ENCODE results near the gene HIVEP2.

HIVEP2 gene

DNA sequence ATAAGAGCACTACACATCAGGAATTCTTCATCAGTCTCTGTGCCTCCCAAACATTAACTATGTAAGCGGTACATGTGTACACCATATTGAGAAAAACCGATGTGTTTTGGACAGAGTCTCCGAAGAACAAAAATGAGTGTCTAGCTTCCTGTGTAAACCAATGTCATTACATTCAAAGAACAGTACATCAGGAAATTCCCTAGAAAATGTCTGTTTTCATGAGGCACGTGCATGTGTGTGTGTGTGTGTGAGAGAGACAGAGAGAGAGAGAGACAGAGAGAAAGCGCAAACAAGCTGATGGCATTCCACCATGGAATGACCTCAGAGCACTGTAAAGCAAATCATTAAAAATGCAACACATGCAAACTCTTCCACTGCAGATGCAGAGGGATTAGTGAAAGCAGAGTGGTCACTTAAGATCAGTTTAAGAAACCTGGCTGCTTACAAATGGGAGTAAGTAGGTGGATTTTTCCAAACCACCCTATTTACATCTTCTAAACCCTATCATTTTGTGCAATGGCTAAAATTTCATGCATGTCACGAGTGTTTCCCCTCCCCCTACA lies 133.9 kb downstream of the HIVEP2 start:
- DNase-seq: no peak

DNA sequence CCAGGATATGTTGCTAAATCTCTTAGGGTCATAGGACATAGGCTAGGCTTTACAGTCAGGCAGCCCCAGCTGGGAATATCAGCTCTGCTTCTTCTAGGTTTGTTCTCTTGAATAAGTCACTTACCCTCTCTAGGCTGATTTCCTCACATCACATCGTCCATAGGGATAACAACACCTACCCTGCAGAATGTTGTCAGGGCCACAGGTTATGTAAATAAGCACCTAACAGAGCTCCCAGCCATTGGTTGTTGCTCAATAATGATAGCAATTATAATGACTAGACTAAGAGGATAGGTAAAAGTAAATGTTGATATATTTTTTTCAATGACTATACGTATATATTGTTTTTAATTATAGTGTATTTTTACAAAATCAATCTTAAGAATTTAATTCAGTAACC lies 135.0 kb downstream of the HIVEP2 start:
- DNase-seq: no peak

DNA sequence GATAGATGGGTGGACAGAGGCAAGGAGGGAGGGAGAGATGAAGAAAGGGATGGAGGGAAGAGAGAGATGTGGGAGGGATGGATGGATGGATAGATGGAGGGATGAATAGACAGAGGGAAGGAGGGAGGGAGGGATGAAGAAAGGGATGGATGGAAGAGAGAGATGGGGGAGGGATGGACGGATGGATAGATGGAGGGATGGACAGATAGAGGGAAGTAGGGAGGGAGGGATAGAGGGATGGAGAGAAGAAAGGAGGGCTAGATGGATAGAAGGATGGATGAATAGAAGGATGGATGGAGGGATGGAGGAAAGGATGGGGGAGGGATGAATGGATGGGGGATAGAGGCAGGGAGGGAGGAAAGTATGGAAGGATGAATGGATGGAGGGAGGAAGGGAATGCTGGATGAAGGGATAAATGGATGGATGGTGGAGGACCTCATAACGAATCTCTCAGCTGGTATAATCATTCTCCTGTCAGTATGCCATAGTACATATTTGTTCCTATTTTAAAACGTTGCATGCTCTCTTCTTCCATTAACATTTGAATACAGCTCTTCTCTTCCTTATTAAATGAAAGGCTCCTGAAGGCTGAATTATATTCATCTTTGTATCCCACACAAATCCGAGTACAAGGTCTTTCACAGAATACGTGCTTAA lies 136.4 kb downstream of the HIVEP2 start:
- no peak for DNase-seq

DNA sequence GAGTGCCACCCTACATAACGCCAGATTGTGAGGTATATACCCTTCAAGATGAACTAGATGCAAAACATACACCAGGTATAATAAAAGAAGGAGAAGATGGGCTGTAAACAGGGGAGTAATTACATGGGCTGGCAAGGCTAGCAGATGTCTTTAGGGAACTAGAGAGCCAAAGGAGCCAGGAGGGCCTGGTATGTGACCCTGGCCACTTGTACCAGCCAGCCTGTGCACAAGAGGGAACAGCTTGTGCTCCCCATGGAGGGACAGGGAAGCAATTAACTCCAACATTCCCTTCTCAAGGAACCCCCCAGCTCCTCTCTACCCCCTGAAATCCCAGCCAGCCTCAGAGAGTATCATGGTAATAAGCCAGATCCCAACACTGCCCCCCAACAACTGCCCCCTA lies 139.9 kb downstream of the HIVEP2 start:
- DNase-seq: no peak

DNA sequence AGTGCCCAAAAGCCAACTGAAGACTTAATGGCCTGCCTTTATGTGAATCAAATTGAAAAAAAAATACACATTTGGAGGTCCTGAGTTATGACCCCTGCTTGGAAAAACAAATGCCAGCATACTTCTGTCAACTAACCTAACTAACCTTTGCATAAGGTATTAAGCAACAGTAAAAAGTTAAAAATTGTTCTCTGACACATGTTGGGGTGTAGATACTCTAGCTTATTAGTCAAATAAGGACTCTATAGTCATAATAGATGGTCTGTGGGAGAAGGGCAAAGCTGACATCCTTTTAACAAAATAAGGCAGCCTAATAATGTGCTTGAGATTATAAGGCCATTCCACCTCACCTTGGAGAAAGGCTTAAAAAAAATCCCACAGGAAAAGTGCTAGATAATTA lies 140.5 kb downstream of the HIVEP2 start:
- no peak for DNase-seq

DNA sequence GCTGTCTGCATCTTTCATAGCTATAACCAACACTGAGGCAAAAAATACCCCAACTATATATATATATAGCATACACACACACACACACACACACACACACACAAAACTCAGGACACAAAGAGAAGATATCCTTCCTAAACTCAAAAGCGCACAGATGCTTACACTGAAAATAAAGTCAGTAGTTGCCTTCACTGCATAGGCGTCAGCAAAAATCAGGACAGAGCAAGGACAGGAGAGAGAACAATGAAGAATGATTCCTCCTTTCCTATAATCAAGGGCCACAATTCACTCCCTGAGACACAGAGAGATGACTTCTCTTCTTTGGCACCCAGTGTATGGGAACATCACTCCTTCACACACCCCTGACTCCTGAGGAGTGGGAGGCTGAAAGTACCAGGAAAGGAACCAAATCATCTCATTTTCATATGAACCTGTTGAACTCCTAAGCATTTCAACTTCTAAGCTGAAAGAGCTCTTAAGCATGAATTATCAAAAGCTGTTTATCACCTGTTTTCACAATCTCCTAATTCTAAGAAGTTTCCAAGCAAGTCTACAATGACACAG lies 141.4 kb downstream of the HIVEP2 start:
- no peak for DNase-seq

DNA sequence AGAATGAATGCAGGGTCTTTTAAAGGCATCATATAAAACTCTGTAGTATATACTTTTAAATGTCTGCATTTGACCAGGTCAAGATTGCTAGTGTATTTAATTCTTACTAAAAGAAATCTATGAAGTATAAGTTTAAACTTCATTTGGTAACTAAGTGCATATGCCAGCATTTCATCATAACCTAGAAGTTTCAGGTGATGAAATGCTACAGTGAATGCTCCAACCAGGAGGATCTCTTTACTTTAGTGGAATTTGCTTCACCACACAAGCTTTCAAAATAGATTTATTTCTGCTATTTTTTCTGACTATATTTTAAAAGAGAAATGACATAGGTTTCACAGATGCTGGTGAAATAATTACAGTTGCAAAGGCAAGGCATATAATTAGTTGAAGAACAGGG lies 141.9 kb downstream of the HIVEP2 start:
- DNase-seq: no peak

DNA sequence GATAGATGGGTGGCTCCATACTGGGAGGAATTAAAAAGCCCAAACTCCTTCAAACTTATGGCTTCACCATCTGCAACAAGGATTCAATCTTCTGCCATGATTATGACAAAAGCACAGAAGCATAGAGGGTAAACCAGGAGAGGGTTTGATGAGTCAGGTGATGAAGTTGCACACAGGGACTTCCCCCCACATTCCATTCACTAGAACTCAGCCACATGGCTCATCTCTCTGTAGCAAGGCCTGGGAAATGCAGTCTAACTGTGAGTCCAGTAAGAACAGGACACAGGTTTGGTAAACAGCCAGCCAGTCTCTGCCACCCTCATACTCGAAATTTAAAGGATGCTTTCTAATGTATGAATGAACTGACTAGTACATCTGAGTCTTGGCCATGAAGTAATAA lies 142.9 kb downstream of the HIVEP2 start:
- no peak for DNase-seq

DNA sequence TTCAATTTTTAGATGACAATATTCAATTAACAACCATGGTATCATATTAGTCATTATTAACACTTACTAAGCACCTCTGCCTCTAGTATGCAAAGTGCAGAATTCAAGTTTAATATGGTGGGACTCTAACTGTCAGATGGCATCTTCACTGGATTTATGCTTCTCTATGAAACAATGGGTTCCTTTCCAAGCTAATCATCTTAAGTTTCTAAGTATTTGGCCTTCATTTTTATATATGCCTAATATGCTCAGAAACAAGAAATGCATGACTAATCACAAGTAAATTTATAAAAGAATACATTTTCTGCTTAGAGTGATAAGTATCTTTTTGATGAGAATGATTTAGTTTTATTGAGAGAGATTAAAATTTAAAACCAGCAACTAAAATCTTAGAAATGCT lies 144.7 kb downstream of the HIVEP2 start:
- no peak for DNase-seq

DNA sequence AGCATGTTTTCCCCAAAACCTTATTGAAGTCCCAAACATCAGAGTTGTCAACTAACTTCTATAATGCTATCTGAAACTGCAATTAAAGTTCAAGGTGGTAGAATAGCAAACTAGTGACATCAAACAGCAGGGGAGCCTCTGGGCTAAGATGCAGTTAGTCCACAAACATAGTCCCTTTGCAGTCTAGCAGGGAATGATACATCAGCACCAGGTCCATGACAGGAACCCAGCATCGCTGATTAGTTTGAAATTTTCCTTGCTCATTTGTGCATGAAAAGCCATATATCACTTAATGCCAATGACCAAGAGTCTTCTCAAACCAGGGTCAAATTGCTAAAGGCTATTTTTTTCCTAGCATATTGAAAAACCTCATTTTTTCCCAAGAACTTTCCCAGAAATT lies 145.3 kb downstream of the HIVEP2 start:
- DNase-seq: no peak

DNA sequence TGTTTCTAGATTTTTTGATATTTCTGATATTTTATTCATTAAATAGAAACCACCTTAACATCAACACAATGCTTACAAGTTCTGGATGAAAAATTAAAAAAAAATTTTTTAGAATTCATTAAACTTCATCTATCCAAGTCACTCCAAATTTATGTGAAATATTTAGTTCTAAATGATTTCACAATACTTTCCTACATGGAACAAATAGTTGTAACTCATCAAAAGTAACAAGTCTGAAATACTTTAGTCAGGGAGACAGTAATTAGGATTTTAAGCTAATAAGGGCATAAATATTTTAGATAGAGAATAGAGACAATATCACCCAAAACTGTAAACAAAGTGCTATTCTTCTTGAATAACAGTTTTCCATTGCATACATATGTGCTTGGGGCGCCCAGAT lies 147.8 kb downstream of the HIVEP2 start:
- DNase-seq: no peak

DNA sequence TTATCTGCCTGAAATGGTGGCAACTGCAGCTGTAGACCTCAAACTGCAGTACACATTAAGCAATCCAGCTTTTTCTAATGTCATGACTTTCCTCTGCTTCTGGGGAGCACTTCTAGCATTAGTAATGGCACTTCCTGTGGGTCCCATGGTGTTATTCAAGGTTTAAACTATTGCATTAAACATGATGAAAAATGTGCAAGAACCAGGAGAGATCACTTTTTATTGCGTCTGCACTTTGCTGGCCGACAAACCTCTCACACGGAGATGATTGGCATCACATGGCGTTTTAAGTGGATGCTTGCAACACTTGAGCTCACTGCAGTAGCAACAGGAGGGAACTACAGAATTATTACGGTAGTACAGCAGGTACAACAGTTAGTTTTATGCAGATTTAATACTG lies 148.4 kb downstream of the HIVEP2 start:
- peak; percentile 74 for DNase-seq

DNA sequence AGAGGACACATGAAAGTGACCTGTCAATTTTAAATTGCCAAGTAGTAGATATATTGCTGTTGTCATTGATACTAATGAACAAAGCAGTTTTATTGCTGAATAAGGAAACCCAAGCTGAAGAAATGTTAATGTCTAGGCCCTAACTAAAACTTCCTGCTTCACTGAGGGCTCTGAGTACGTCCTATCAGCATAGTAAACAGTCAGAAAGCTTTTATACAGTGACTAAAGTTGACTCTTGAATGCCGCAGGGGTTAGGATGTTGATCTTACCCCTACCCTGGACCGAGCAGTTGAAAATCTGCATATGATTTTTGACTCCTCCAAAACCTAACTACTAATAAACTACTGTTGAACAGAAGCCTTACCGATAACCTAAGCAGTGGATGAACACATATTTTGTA lies 149.0 kb downstream of the HIVEP2 start:
- no peak for DNase-seq

DNA sequence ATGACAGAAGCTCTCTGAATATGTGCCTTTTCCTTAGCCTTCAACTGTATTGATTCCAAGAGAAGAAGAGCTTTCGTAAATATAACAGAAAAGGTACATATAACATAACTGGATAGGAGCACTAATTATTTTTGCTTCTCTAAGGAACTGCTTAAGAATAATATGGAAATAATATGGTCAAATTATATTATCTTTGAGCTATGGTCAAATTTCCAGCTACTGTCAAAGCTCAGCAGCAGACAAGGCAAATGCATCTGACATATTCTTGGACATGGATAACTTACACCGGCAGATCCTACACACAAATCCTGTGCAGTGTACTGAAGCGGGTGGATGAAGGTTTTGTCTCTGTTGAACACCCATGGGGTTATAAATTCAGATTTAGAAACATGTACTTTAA lies 150.6 kb downstream of the HIVEP2 start:
- DNase-seq: no peak

DNA sequence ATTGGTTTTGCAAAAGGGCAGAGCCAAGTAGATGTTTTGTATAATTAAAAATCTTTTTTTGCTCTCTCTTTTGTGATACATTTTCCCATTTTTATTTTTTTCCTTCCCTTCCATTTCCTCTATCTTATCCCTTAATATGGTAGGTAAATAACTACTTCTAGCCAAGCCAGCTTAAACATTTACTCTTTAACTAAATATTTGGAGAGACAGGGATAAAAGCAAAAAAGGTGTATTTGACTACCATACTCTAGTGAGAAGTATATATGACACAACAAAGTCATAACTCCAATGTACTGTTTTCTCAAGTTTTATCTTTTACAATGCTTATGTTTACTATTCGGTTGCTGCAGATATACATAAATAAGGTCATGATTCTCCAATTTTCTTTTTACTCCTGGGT lies 154.7 kb downstream of the HIVEP2 start:
- no peak for DNase-seq

DNA sequence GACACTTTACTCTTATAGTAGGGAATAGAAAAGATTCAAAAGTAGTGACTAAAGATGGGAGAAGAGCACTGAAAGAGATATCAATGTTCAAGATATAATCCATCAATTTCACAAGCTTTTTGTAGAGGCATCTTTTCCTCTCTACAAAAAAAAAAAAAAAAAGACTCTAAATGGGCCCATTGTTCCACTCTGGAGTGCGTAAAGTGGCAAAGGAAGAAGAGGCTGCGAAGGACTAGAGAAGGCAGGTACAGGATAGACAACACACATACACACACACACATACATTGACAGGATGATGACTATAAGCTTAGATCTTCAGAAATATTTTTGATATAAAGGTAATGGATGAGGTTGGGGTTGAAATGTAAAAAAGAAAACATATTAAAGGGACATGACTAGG lies 157.6 kb downstream of the HIVEP2 start:
- no peak for DNase-seq

DNA sequence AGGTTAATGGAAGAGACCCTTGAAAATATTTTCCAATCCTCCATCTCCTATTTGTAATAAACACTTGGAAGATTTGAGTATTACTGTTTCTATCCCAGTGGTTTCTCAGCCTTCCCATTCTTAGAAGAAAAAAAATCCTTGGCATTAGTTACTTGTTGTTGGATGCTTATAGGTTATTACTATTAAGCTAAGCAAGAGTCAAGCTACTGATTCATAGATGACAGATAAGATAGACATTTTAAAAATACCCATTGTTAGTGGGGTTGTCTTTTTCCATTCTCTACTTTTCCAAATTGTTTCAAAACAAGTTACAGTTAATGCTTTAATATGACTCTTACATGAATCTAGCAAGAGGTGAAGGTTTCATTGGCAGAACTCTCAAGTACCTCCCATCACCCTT lies 158.5 kb downstream of the HIVEP2 start:
- no peak for DNase-seq

DNA sequence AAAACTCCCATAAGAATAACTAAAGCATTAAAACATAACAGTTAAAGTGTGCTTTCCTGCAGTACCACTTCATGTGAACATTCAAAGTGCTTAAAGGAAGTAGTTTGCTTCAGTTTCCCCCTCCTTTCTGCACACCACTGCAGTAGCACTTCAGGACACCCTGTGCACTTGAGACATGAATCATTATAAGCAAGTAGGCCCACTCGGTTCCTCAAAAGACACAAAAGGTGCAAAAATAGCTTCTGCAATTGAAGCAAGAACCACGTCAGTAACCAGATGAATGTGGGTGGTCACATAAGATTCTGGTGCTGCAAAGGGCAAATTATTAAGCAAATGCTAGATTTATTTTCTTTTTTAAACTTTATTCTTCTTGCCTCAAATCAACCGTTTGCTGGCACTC lies 160.6 kb downstream of the HIVEP2 start:
- DNase-seq: no peak

DNA sequence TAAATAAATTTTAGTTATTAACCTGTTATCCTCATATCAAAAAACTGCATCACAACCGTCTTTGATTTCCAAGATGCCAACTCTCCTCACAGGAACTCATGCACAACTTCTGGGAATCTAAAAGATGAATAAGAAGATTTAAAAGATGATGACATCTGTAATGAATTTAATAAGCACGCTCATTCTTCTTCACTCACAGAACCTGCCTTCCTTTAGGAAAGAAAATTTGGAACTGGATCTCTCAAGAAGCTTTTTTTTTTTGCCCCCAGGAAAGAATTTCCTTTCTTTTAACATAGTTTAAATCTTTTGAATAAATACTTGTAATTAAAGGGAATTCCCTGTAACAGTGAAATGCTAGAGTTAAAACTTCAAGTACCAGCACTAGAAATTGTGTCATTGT lies 161.5 kb downstream of the HIVEP2 start:
- no peak for DNase-seq

DNA sequence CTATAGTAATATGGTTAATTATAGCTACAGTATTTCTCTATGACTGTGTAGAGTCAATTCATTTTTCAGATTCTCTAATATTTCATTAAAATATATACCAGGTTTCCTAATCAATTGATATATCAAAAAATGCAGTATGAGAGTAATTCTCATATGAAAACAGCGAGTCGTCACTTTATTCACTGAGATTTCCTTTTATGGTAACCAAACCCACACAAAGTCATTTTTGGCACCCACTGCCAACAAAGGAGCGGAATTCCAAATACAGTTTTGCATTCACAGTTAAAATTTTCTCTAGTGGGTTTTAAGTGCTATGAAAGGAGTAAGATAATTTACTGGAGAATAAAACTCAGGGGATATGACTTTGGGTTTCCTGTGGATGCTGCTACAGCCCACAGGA lies 163.8 kb downstream of the HIVEP2 start:
- no peak for DNase-seq

DNA sequence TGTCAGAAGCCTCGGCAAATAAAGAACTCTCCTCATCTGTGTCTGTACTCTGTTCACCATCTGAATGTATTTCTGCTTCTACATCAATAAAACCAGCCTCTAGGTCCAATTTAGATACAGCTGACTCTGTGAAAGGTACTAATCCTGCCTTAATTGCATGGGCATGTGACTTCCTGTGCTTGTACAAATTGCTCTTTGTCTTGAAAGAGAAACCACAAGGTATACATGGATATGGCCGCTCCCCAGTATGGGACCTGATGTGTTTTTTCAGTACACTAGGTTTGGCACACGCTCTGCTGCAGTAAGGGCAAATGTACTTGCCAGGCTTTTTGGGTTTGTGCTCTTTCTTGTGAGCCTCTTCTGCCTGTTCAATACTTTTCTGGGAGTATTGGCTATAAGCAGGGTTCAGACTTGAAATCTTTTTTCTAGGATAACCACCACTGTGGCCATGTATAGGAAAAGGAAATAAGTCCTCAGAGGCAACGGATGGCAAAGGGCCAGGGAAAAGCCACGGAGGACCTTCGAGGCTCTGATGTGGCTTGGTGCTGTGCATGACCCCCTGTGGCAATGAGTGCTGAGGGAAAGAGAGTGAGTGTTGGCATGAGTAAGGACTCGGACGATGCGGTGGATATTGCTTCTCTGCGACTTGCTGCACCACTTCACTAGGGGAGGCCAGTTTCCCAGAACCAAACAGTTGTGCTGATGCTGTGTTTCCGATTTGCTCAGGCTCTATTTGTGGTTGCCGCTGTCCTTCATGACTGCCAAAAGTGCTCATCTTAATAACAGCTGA lies 170.9 kb downstream of the HIVEP2 start:
- DNase-seq: no peak

DNA sequence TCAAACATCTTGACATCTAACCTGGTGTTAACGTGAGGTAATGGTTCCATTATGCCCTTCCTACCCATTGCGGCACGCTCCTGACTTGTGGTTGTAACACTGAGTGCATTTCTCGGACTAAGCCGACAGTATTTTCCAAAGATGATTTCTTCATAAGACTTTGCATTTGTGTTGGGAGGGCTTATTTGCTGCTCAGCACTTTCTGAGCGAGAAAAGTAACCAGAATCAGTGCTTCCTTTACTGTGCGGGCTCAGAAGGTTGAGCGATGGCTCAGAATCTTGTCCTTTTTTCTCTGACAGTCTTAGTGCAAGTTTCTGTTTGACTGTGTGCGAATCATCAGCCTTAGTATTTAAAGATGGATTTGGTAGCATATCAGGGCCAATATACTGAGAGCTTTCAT lies 171.7 kb downstream of the HIVEP2 start:
- no peak for DNase-seq

DNA sequence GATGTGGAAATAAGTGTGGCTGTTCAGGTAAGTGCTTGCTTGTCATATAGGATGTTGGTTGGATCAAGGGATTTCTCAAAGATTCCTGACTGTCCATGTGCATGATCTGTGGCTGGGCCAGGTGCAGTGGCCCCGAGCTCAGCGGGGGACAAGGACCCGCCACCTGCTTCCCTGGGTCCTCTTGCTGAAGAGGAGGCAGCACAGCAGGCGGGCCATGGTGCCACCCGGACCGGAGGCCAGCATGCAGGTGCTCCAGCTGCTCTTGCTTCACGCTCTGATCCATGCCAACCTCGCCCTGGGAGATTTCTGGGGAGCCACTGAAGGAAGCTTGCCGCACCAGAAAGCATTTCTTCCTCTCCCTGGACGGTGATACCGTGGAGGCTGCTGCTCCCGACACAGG lies 173.8 kb downstream of the HIVEP2 start:
- no peak for DNase-seq

DNA sequence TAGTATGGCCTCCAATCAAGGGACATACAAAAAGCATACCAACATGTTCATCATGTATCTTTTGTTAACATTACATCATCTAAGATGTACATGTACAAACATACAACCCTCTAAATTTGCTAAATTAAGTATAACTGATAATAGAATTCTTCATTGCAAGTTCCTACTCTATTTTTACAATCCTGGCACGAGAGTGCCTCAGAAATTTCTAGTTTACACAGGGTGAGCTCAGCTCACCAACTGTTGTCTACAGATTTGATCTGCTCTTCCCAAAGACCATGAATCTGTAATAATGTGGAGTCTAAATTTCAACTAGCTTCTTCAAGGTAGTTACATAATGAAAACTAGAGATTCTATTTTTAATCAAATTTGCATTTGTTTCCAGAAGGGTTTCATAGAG lies 179.7 kb downstream of the HIVEP2 start:
- no peak for DNase-seq

Measured in NCI-H345 (cell line).